Subcutaneous adipose tissue (tissue), 4 donors: Measurements from ENCODE around the gene GLA. TPM values are rescaled to one million over a fixed set of nuclear protein-coding genes. Genes with fewer than 3 reads are reported as not detected.

Source experiments
- total RNA-seq, 4 donors: library from RNA; depleted of rRNA; stranded (reverse); fragments of >200 nt; gene quantifications; one replicate each; pipeline ENCODE4 v1.1.0, GENCODE V29; 2016
- TF ChIP-seq, protein P1 (sequence below): fragments of 450-650 bp; IDR thresholded peaks from one replicate; pipeline ENCODE4 v1.5.1; 2016; ENCODE audit warnings: low read depth, mild to moderate bottlenecking, control low read depth, antibody characterized with exemption, moderate library complexity

The GLA gene
- total RNA-seq, 4 donors from 2014 or later, result 22.0 to 79.9 (median 32.4) TPM

DNA sequence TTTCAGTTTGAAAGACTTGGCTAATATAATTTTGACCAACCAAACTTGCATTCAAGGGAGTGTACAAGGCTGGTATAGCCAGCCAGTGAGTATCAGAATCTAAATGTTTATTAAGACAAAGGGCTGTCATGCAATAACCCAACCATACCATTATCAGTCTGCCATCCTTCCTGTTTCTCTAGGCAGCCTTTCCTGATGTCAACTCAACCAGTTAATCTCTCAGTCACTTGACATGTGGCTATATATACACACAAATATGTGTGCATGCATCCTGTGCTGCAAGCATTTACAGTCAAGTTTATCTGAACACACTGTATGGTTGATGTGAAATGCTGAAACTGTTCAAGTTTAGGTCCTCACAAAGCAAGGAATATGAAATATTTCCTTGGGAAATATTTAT lies 38.9 kb downstream of the GLA start:
- TF ChIP-seq, protein P1, sequence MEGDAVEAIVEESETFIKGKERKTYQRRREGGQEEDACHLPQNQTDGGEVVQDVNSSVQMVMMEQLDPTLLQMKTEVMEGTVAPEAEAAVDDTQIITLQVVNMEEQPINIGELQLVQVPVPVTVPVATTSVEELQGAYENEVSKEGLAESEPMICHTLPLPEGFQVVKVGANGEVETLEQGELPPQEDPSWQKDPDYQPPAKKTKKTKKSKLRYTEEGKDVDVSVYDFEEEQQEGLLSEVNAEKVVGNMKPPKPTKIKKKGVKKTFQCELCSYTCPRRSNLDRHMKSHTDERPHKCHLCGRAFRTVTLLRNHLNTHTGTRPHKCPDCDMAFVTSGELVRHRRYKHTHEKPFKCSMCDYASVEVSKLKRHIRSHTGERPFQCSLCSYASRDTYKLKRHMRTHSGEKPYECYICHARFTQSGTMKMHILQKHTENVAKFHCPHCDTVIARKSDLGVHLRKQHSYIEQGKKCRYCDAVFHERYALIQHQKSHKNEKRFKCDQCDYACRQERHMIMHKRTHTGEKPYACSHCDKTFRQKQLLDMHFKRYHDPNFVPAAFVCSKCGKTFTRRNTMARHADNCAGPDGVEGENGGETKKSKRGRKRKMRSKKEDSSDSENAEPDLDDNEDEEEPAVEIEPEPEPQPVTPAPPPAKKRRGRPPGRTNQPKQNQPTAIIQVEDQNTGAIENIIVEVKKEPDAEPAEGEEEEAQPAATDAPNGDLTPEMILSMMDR, result no peak

DNA sequence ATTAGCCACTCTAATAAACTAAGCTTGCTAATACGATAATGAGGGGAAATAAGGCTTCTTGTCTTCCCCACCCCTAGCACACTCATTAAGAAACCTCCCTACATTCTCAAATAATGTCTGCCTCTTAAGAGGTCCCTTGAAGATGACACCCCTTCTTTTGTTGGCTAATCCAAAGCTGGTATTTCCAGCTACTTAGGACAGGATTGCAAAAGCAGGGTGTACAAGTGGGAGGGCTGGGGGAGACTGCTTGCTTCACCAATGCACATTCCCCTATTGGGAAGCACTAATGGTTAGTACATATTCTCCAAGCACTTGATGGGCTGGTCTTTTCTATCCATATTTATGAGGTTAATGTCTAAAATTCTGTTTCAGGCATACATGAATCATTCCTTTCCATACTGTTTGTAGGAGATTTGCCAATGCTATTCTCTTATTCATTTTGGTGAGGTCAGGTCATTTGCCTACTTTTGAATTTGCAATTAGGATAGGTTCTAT lies 42.4 kb downstream of the GLA start:
- TF ChIP-seq, protein P1, result no peak

DNA sequence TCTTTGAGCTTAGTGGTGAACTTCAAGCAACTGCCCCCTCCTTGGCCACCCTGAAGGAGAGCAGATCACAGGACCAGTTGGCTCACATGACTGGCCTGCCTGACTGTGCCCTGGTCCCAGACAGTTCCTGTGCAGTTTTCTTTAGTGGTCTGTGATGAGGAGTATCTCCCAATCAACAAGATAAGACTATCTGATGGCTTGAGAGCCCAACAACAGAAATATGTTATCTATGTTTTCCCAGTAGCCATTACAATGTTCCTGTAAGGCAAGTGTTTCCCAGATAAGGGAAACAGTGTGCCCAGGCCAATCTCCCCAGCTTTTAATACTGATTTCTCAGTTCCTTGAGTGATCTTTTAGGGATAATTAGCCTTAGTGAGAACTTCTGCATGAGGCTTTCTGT lies 45.0 kb downstream of the GLA start:
- TF ChIP-seq, protein P1, result no peak

DNA sequence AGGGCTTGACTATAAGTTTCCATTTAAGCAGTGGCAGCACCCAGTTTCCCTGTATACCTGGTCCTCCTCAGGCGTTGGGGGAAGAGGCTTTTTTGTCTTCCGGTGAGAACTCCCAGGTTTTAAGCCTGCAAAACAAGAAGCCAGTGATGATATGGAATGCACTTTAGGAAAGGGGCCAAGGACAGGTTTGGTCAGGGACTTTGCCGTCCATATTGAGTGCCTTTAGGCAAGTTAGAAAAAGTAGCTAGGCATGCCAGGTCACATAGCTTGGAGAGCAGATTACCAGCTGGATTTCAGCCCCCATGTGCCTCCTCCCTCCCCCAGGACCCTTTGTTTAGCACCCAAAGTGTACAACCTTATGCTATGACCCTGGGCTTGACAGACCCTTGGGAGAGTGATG lies 45.6 kb downstream of the GLA start:
- TF ChIP-seq, protein P1, result no peak

DNA sequence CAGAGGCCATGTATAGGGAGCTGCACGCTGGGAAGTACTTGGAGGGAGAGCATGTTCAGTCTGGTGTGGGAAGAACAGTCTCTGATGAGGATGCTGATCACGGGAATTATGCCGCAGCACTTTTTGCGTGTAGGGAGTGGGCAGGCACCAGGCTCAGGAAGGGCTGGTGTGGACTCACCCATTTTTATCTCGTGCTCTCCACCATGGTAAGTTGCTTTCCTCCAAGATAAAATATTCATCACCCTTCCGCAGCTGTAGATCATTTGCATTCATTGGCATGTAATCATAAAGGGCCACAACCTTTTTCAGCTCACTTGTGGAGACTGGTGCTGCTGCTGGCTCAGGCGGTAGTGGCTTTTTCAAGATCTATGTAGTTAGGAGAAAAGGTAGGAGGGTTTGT lies 47.3 kb downstream of the GLA start:
- TF ChIP-seq, protein P1, result no peak

DNA sequence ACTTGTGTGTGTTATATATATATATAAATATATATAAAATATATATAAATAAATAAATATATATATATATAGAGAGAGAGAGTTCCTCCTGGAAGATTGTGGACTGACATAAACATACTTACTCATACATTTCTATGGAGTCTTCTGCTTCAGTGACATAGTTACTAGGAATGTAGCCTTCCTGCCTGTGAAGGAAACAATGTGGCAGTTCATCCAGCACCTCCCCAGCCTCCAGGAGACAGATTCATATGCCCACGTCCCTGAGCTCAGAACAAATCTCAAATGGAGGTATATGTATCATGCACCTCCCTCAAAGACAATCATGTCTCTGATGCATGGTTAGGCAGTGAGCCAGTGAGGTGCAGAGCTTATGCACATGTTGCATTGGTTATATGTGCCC lies 47.8 kb downstream of the GLA start:
- TF ChIP-seq, protein P1, result no peak

DNA sequence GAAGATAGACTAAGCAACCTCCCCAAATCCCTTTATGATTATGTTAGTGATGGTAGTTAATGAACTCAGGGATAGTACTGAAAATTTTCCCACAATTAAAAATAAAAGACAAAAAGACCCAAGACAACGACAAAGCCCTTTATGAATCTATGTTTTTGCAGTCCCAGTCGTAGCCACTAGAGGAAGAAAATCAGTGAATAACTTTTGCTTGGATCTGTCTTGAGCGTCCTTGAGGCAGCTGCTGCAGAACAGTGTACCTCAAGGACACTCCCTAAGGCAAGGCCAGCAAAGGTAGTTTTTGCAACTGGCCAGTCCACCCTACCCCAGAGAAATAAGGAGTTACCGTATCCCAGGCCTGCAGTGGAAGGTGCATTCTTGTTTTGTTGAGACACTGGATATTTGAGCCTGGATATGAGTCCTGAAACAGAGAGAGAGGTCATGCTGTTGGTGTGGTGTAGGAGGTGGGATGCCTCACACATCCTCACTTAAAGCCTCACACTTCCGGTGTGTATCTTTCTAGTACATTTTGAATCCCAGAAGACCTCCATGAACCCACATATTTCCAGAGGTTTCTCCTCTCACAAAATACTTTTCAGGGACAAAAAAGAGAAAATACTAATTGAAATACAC lies 50.4 kb downstream of the GLA start:
- TF ChIP-seq, protein P1, result no peak
